ENCODE measurements around the gene SLC17A1.

- TF ChIP-seq CTCF (IDR thresholded peaks at IDR 0.05) (no peak), POLR2A (IDR thresholded peaks at IDR 0.05) (no peak)
Measured at GRCh38 chr6:25835442-25836283, 3.8 kb upstream of the SLC17A1 start.

Measured in Peyer's patch (tissue), 4 donors.